Measurements from ENCODE around the gene EMD.
A peak's percentile ranks its signal among the peaks of the same experiment; 100 is the strongest.

Gene EMD

GRCh38 chrX:154419189-154419588 is 40.1 kb downstream of the EMD start:
- no peak for DNase-seq (ENCODE audit: low spot score)

GRCh38 chrX:154419688-154420401 is 40.8 kb downstream of the EMD start:
- DNase-seq (ENCODE audit: low spot score), result no peak

GRCh38 chrX:154420402-154420756 is 41.3 kb downstream of the EMD start:
- no peak for DNase-seq (ENCODE audit: low spot score)

- no peak for DNase-seq (ENCODE audit: low spot score)
Observed at GRCh38 chrX:154426916-154427770, 48.0 kb downstream of the EMD start.

- peak; percentile 91 for DNase-seq (ENCODE audit: low spot score)
Observed at GRCh38 chrX:154428176-154429171, 49.4 kb downstream of the EMD start, which contains the start of gene ATP6AP1. Gene ATP6AP1 (plus strand): TSS chrX:154428677. CDS start chrX:154428693, 16 bp downstream.

- no peak for DNase-seq (ENCODE audit: low spot score)
Observed at GRCh38 chrX:154429711-154430110, 50.6 kb downstream of the EMD start.

GRCh38 chrX:154430479-154430878 is 51.4 kb downstream of the EMD start:
- DNase-seq (ENCODE audit: low spot score), result no peak

GRCh38 chrX:154430916-154431315 is 51.8 kb downstream of the EMD start:
- DNase-seq (ENCODE audit: low spot score), result no peak

Measured in activated CD4-positive, alpha-beta T cell treated with anti-CD3 and anti-CD28 coated beads, Interleukin-2, Interleukin-4, amounts not matched to agents 100 ng/mL and 50 ng/mL, durations not matched to agents 16 hours and 8 hours (primary cell).